GM19043 (cell line): ENCODE measurements around the gene ARHGEF4.

ENCODE experiments used
- ATAC-seq: cut with Tn5 transposase; IDR thresholded peaks from one replicate; pipeline ENCODE4 v1.9.1; 2021; ENCODE audit warnings: low read depth; ENCODE audit not compliant: unreplicated experiment

ARHGEF4 gene

GRCh38 chr2:131044075-131044756, 207.5 kb downstream of the ARHGEF4 start:
- ATAC-seq = no peak

DNA sequence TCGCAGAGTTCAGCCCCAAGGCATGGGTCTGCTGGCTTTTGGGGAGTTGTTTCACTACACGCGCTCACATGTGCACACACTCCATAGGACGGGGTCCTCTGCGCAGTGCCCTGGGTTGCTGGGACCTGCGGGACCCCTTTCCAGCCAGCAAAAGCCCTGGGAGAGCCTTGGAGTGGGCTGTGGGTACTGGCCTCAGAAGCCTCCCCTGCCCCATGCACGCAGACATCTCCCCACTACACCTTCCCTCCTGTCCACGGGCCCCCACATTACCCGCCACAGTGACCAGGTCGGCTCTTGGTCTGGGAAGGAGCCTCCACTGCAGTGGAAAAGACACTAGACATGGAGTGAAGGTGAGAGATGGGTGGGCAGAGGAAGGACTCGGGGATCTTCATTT, 208.0 kb downstream of the ARHGEF4 start:
- ATAC-seq = no peak

- ATAC-seq = no peak
Measured at GRCh38 chr2:131045286-131046027, 208.7 kb downstream of the ARHGEF4 start.

- no peak for ATAC-seq
Measured at GRCh38 chr2:131046028-131046917, 209.6 kb downstream of the ARHGEF4 start.

- ATAC-seq = no peak
Measured at GRCh38 chr2:131046918-131047652, 210.4 kb downstream of the ARHGEF4 start.

GRCh38 chr2:131047920-131048560, 211.3 kb downstream of the ARHGEF4 start:
- no peak for ATAC-seq

GRCh38 chr2:131048641-131049040, 211.9 kb downstream of the ARHGEF4 start:
- no peak for ATAC-seq

- ATAC-seq = no peak
Measured at GRCh38 chr2:131049150-131049718, 212.5 kb downstream of the ARHGEF4 start.

- ATAC-seq = no peak
Measured at GRCh38 chr2:131050896-131051295, 214.2 kb downstream of the ARHGEF4 start.

DNA sequence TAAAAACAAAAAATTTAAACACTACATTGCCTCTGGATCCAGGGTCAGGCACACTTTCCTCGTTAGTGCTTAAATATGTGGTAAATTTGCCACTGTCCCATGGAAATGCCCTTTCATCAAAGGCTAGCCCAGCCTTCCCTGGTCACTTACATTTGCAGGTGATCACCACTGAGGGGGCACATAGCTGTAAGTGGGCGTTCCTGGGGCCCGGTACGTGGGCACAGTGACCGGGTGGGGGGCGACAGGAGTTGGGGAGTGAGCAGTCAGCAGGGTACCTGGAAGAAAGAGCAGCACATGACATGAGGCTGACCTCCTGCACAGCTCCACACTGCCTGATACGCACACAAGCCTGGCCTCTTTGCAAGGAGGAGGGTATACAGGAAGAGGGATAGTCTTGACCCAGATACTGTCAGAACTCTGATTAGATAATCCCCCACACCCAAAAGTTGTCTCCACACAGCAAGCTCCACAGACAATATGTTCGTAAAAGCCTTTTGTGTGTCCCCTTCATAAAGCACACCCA, 216.1 kb downstream of the ARHGEF4 start:
- ATAC-seq = no peak

GRCh38 chr2:131054488-131054887, 217.8 kb downstream of the ARHGEF4 start:
- ATAC-seq = no peak

DNA sequence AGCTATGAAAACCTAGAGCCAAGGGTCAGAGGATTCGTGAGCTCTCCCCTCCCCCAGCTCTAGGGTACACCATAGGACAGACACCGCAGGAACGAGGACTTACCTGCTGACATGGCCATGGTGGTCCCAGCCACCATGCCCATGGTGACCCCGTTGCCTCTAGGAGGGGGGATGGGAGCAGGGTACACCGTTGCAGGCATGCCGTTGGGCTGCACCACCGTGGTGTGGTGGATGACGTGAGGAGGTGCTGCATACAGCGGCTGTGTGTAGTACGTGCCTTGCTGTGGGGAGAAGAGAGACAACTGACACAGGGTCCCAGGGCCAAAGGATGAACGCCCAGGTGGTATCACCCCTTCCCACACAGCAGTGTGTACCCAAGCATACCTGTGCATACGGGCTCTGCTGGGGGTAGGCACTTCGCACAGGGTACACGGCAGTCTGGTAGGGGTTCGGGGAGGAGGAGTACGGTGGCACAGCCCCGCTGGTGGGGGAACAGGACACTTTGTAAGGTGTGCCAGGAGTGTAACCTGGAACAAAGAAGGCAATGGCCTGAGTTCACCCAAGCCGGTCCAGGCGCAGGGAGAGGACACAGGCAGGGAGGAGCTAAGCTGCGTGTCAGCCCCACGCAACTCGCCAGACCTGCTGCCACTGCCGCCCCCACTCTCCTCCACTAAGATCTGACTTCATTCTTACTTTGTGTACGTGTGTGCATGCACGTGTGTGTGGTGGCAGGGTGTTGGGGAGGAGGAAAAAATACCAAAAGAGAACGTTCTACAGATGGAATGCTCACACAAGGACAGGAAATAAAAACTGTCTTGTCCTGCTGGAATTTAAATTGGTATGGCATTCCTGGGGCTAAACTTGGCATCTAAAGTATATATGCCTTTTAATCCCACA, 218.7 kb downstream of the ARHGEF4 start:
- ATAC-seq = no peak

GRCh38 chr2:131056204-131056931, 219.7 kb downstream of the ARHGEF4 start:
- ATAC-seq = no peak

GRCh38 chr2:131056932-131057287, 220.2 kb downstream of the ARHGEF4 start:
- no peak for ATAC-seq

DNA sequence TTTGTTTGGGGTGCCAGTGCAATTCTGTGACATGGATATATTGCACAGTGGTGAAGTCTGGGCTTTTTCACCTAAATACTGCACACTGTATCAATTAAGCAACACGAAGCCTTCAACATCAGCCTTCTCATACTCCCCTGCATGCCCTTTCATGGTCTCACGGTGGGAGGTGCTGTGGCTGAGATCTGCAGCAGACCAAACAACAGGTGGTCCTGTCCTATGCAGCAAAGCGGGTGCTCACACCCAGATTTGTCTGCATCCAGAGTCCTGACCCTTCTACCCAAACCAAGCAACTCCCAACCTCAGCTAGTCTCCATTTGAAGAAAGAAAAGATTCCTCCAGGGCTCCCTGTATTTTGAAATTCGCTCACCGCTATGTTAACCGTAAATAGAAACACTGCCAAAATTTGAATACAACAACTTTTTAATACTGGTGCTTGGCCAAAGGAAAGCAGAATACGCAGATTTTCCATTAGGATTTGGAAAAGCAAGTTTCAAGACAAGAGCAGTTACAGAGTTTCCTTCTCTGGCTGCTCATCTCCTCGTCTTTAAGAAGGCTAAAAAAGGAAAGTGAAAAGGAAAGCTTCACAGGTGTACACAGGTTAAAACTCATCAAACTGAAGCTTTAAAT, 221.6 kb downstream of the ARHGEF4 start:
- no peak for ATAC-seq

- no peak for ATAC-seq
Measured at GRCh38 chr2:131058920-131059319, 222.2 kb downstream of the ARHGEF4 start.

DNA sequence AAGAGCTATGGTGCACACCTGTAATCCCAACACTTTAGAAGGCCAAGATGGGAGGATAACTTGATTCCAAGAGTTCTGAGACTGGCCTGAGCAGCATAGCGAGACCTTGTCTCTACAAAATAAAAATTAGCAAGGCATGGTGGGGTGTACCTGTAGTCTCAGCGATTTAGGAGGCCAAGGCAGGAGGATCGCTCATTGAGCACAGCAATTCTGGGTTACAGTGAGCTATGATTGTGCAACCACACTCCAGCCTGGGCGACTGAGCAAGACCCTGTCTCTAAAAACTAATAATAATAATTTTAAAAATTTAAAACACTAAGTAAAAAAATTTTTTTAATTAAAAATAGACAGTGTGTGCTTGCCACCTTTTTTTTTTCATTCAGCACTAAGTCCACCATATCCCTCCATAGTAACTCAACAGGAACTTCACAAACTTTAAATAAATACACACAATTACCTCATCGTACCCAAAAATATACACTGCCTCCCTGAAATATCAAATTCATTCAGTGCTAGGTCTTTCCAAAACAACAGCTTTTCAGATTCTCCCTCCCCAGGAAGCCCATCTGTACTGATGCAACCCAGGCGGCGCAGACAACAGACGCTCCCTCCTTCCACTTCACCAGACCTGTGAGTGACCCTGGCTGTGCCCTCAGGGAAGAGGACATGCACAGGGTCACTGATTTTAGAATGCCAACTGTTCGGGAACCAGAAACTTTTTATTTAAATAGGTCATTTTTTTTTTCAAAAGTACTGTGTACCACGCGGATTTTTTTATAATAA, 227.0 kb downstream of the ARHGEF4 start:
- no peak for ATAC-seq
